Ureter (tissue), 1 donor: Measurements from ENCODE around the gene ABCC3. TPM values are rescaled to one million over a fixed set of nuclear protein-coding genes. Genes with fewer than 3 reads are reported as not detected.

Source experiments
- DNase-seq: peaks from one replicate; pipeline ENCODE4 v3.0.0-alpha.2; 2020; ENCODE audit warnings: low spot score
- total RNA-seq: library from RNA; stranded (reverse); gene quantifications from one replicate; pipeline ENCODE4 v1.2.4, GENCODE V29; 2023
- donor health status: DM: yes; HTN: yes; CAD: no.

The ABCC3 gene
- total RNA-seq, 1 donor from 2014 or later: 226 TPM

DNA sequence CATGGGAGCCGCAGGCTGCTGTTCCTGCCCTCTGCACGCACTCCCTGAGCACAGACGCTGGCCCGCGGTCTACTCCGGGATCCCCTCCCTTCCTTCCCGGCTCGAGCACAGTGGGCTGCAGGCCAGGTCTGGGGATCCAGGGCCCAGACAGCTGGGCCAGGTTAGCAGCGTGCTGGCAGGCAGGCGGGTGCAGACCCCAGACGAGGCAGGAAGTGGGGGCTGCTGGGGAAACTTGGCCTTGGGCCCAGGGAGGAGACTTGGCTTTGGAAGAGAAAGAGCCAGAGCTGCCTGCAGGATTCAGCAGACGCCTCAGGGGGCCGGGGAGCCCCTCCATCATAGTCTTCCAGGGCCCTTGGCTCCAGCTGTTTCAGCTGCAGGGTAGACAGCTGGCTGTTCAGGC is 30.2 kb upstream of the ABCC3 start:
- peak; percentile 64 for DNase-seq

DNA sequence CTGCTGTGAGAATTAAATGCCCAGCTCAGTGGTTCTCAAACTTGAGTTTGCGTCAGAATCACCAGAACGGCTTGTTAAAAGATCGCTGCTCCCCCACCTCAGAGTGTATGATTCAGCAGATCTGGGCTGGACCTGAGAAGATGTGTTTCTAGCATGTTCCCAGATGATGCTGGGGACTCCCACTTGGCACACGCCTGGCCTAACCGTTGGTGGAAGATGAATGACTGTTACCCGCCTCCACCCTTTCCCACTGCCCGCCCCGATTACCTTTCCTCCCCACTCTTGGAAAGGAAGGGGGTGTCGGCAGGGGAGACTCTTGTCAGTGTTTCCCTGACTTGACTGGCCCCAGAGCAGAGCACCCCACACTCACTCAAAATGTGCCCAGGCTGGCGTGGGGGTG is 29.3 kb upstream of the ABCC3 start:
- no peak for DNase-seq

DNA sequence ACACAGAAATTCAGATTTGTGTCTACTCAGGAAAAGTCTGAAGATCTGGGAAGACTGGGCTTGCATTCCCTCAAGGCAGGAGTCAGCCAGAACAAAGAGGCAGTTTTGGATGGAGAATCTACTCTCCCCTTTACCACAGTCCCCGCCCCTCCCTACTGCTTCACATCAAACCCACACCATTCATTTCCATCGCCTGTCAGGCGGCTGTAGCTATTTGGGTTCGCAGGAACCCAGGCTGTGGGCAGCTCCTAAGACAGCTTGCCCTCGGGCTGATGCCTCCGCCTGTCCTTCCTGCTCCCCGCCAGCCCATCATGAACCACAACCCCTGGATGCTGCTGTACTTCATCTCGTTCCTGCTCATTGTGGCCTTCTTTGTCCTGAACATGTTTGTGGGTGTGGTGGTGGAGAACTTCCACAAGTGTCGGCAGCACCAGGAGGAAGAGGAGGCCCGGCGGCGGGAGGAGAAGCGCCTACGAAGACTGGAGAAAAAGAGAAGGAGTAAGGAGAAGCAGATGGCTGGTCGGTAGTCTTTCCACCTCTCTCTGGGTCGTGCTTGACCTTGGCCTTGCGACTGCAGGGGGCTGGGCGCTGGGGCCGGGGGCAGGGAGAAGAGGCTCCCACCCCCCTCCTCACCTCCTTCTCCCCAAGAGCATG is 27.0 kb upstream of the ABCC3 start:
- DNase-seq: no peak

DNA sequence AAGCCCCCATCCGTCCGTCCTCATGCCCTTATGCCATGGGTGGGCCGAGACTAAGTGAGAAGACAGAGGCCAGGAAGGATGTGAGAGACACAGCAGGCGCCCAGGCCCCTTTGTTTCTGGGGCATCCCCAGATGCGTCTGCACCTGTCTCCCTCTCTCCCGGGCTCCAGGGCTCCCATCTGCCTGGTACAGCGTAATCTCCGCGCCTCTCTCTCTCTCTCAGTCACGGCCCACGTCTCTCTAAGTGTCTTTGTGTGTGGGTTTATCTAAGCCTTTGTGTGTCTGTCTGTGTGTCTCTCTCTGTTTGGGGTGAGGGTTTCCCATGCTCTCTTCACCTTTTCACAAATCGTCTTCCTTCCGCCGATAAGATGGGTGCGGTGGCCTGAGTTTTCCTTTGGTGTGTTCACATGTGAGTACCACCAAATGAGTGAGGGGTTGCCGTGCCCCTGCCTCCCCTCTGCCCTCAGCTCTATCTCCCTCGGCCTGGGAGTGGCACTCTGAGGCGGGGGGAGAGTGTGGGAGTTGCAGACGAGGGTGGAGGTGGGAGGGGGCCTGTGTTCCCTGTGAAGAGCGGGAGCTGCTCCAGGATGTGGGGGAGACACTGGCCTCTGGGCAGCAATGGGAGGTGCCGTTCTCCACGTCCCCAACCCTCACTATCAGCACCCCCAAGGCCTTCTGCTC is 25.8 kb upstream of the ABCC3 start:
- DNase-seq: no peak

DNA sequence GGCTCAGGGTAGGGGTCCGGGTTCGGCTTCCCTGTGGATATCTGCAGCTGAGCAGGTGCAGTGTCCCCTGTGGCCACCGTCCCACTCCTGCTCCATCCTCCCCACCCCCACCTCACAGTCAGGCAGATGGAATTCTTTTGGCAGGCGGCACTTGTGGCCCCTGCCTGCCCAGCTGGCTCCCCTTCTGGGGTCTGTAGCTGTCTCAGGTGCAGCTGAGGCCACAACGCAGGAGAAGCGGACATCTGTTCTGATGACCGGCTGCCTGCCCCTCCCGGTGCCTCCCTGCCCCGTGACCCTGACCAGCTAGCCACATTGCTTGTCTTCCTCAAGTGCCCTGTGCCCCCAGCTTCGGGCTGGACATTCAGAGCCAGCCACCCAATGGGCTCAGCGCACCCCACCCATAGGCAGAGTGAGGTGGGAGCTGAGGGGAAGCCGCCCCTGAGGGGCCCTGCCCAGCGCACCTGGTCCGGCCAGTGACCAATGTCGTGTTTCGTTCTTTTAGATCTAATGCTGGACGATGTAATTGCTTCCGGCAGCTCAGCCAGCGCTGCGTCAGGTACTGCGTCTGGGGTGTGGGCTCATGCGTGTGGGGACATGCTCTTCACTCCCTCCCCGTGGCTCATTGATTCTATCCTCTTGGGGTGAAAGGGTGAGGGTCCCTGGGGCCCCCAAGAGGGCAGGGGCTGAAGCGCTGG is 25.2 kb upstream of the ABCC3 start:
- DNase-seq: peak; percentile 64

DNA sequence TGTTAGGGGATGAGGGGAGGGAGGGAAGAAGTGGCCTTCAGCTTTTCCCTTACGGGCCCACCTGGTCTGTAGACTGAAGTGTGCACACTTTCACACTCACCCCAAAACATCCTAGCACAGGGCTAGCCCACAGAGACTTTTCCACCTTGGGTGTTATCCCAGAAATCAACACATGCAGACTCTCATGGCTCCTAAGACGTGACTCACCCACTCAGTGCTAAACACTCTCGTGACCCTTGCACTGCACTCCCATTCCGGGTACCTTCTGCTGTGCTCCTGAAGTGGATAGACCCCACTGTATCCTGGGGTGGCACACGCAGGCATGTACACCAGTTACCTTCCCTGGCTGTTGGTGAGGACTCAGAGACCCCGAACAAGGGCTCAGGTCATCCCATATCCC is 23.0 kb upstream of the ABCC3 start:
- no peak for DNase-seq

DNA sequence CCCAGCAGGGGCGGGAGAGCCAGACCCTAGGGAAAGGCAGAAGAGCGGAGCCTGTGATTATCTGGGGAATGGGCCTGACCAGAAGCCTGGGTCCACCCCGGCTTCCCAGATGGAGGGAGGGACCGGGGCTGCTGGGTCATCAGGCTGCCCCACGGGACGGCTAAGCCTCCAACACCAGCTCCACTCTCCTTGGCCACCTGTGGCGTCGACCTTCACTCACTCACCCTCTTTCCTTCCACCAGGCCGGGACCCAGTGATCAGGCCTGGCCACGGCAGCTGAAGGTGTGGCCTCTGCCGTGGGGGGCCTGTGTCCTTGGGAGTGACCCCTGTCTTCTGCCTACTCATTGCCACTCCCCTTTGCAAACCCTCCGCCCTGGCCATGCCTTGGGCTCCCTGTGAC is 22.4 kb upstream of the ABCC3 start:
- no peak for DNase-seq

DNA sequence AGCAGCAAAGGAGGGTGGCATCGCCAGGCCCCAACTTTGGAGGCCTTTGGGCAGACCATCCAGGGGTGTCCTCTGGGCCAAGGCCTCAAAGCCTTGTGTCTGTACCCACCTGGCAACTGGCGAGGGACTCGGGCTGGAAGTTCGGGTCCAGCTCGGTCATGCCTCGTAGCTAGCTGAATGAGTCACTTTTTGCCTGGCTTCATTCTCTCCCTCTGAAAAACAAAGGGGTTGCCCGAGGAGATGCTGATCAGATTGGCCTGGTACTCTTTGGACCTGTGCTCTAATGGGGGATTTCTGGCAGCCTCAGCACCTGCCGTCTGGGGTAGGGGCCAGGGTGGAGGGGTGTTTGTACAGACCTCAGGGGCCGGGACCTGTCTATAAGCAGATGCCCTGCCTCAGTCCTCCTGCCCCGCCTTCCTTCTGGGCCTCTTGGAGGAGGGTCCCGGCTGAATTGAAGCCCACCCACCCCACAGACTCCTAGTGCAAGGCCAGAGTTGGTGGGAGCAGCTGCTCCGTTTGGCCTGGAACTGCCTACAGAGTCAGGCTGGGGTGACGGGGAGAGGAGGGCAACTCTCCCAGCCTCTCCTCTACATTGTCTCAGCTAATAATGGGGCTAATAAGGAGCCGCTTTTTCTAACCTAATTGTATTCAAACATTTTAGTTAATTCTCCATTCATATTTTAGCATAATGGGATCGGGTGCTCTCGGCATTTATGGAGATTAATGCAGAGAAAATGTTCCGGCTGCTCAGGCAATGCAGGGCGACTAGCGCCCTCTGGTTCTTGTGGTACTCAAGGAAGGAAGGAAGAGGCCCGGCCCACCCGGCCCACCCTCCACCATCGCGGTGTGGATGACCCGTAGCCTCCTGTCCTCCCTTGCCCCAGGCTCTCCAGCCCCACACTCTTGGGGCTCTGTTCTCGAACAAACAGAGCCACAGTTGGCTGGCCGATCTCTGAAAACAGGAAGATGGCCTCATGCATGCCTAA is 21.4 kb upstream of the ABCC3 start:
- no peak for DNase-seq

DNA sequence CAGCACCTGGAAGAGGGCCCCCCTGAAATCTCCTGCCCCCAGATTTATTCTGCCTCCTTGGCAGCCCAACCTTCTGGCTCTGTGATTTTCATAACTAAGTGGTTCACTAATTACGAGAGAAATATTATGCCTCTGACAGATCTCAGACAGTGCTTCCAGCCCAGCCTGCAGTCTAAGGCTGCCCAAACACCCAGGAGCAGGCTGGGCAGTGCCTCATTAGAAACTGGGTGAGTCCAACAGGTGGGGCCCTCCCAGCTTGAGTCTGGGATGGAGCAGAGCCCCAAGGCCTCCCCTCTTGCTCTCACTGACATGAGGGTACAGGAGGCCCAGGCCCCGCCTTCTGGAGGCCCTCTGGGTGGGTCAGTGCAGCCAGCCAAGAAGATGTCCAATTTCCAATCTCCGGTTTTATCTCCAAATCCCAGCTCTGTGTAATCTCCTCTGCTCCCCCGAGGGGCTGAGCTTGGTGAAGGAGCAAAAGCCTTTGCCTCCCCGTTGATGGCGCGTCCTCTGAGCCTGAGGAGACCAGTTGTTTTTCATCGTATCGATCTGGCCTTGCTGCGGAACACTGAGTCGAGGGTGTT is 20.1 kb upstream of the ABCC3 start:
- DNase-seq: no peak

DNA sequence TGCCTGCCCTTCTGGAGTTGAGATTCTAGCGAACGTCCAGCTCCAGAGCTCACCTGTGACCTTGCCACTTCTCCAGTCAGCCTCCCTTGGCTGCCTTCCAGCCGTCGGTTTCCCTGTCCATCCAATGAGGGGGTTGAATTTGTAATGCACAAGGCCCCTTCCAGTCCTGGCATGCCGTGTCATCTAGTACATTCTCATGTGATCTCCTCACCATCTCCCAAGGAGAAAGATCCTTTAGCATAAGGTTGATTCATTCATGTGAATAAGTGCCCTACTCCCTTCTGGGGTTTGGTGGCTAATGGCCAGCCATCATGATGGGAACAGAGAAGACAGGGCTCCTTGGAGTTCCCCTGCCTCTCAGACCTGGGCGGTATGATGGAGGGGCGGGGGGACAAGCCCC is 18.9 kb upstream of the ABCC3 start:
- DNase-seq: no peak

DNA sequence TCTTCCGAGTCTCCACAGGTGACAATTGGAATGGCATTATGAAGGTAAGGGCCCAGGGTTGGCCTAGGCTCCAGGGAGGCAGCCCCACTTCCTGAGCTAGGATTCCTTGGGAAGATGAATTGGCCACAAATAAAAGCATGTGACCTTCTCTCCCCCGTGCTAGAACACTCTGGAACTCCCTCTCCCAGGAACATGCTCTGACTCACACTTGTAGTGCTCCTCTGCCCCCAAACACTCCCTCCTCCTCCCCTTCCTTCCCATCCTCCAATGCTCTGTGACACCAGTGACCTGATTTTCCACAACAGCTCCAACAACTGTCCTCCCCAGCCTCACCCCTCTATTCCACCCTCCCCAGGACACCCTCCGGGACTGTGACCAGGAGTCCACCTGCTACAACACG is 16.4 kb upstream of the ABCC3 start:
- DNase-seq: no peak

DNA sequence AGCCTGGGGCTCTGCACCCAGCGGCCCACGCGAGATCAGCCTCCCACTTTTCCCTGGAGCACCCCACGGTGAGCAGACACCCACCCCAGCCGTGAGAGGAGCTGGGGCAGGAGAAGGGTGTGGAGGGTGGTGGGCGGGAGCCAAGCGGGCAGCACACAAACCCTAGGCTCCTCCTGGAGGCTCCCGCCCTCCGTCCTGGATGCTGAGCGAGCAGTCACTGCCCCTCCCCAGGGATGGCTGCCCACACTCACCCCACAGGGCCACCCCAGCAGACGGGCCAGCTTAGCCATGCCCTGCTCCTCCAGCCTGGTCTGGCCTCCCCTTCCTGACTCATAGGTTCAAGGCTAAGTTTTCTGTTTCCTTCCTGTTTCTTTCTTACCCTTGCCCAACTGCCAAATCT is 15.7 kb upstream of the ABCC3 start:
- DNase-seq: no peak

DNA sequence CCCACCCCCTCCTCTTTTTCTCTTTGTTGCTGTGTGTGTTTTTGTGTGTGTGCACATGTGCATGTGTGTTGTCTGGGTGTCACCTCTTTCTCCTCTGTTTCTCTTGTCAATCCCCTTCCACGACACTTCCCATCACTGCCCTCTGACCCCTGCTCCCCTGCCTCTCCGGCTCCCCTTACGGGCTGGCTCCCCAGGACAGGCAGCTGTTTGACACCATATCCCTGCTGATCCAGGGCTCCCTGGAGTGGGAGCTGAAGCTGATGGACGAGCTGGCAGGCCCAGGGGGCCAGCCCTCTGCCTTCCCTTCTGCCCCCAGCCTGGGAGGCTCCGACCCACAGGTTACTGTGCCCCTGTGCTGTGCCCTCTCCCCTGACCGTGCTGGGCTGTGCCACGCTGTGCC is 15.2 kb upstream of the ABCC3 start:
- DNase-seq: no peak

DNA sequence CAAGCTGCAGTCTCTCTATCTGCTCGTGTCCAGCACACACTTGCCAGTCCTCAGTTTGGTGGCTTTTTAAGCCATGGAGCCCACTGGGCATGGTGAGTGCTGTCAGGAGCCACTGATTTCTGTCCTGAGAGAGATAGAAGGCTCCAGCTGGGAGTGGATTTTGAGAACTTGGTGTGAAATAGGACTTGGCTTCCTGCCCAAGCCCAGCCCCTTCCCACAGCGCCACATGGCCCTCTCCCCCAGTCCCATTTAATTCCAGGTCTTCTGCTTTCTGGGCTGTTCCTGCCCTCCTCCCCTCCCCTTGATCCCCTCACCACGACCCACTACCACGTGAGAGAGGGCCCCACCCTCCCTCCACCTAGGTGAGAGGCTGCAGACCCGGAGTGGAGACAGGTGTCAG is 14.4 kb upstream of the ABCC3 start:
- no peak for DNase-seq

DNA sequence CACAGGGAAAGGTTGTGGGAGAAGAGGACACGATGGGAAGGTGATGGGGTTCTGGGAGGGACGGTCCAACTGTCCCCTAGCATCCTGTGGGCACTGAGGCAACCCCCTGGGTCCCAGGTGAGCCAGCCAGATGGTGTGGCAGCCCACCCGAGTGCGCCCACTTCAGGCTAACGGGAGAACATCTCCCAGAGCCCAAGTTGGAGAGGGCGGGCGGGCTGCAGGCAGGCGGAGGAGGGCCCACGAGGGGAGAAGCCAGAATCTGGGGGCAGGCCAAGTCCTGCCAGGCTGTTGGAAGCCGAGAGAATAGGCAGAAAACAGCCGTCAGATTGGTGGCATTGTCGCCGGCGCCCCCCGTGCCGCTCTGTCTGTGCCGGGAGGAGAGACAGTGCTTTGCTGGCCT is 13.8 kb upstream of the ABCC3 start:
- DNase-seq: no peak

DNA sequence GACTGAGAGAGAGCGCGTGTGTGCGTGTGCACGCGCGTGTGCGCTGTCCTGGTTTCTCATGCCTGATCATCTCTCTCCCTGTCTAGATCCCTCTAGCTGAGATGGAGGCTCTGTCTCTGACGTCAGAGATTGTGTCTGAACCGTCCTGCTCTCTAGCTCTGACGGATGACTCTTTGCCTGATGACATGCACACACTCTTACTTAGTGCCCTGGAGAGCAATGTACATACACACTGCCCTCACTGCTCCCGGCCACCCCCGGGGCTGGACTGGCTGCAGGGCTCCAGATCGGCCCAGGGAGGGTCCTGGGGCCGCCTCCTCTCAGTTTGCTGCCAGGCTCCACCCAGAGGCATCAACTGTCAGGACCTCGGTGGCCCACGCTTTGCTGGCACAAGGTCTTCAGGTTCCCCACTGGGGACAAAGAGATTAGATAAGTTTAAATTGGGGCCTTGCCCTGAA is 13.1 kb upstream of the ABCC3 start:
- DNase-seq: no peak

DNA sequence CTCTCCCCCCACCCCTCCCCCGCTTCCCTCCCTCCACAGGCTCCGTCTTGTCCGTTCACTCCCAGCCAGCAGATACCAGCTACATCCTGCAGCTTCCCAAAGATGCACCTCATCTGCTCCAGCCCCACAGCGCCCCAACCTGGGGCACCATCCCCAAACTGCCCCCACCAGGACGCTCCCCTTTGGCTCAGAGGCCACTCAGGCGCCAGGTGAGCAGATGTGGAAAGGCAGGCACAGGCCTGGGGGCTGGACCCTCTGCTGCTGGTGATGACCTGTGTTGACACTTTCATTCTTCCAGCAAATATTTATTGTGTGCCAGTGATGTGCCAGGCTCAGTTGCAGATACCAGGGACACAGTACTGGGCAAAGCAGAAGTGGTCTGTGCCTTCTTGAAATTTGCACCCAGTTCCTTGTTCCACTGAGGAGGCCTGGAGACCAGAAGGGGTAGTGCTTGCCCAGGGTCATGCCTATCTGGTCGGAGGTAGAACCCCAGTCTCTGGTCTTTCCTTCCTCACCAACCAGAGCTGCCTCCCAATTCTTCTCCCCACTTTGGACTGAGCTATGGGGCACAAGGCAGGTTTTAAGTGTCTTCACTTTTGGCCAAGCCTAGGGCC is 10.3 kb upstream of the ABCC3 start:
- DNase-seq: no peak

DNA sequence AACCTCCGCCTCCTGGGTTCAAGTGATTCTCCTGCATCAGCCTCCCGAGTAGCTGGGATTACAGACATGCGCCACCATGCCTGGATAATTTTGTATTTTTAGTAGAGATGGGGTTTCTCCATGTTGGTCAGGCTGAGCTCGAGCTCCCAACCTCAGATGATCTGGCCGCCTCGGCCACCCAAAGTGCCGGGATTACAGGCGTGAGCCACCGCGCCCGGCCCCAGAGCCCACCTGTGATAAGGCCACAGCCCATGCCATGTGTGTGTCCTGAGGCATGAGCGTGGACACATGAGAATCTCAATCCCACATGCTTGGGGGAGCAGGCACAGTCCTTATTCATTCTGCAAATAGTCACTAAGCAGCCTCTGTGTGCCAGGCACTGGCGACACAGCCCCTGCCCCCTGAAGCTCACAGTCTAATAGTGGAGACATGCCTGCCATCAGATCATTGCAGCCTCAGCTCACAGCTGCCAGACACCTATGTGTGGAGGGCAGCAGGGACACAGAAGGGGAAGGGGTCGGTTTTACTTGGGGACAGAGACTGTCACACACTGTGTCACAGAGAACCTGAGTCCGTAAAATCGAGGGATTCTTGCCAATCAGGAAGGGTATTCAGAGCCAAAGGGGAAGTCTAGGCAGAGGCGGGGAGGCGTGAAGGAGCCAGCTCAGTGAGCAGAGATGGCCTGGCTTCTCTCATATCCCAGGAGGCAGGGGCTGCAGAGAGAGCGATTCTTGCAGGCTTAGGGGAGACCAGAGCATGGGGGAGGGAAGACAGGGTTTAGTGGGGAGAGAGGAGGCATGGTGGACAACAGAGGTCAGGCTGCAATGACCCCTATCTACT is 9.4 kb upstream of the ABCC3 start:
- DNase-seq: no peak

DNA sequence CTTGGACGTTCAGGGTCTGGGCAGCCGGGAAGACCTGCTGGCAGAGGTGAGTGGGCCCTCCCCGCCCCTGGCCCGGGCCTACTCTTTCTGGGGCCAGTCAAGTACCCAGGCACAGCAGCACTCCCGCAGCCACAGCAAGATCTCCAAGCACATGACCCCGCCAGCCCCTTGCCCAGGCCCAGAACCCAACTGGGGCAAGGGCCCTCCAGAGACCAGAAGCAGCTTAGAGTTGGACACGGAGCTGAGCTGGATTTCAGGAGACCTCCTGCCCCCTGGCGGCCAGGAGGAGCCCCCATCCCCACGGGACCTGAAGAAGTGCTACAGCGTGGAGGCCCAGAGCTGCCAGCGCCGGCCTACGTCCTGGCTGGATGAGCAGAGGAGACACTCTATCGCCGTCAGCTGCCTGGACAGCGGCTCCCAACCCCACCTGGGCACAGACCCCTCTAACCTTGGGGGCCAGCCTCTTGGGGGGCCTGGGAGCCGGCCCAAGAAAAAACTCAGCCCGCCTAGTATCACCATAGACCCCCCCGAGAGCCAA is 8.6 kb upstream of the ABCC3 start:
- peak; percentile 74 for DNase-seq
